HEK293 (cell line): ENCODE results near the gene CDKAL1.

Experiments used
- CTCF ChIA-PET: fragments of 350-600 bp; formaldehyde crosslinking; extraction: SDS; loops from one replicate; lab custom pipeline; 2021; ENCODE audit warnings: antibody characterized with exemption; lab: Yijun Ruan, JAX
- POLR2A ChIA-PET: fragments of 300-600 bp; formaldehyde crosslinking; extraction: SDS; loops from one replicate; lab custom pipeline; 2020; ENCODE audit warnings: antibody characterized with exemption, inconsistent platforms; lab: Yijun Ruan, JAX
- H3K27ac ChIP-seq: fragments of 200-500 bp; sonication (Bioruptor generic); 2 replicates; pipeline ENCODE4 v1.5.1; 2014; ENCODE audit warnings: low read depth, low read length, control low read depth, inconsistent platforms; ENCODE audit errors: extremely low read depth
- H3K36me3 ChIP-seq, 2 experiments: fragments of 200-500 bp in 1 of 2; sonication (Bioruptor generic) in 1 of 2; 1 replicate in 1 of 2; 2 replicates in 1 of 2; pipeline ENCODE4 v1.5.1; 2014 to 2017; ENCODE audit warnings: inconsistent platforms in 2 of 2, low read length in 2 of 2; ENCODE audit not compliant: control insufficient read depth in 2 of 2, insufficient read depth in 1 of 2
- H3K4me1 ChIP-seq: fragments of 200-500 bp; sonication (Bioruptor generic); 2 replicates; pipeline ENCODE4 v1.5.1; 2014; ENCODE audit warnings: mild to moderate bottlenecking, low read length, inconsistent platforms; ENCODE audit not compliant: control insufficient read depth, insufficient read depth
- H3K4me3 ChIP-seq: 2 replicates; pipeline ENCODE4 v1.5.1; 2011; ENCODE audit warnings: low read depth, mild to moderate bottlenecking, control low read depth, low read length, moderate library complexity
- H3K9me3 ChIP-seq: fragments of 200-500 bp; sonication (Bioruptor generic); 2 replicates; pipeline ENCODE4 v1.5.1; 2014; ENCODE audit warnings: low read depth, low read length, inconsistent platforms; ENCODE audit not compliant: control insufficient read depth, insufficient read depth
- BCL11A ChIP-seq: fragments of 450-650 bp; formaldehyde crosslinking; IDR thresholded peaks from 2 replicates; pipeline ENCODE4 v1.5.1; 2016; ENCODE audit warnings: low read depth, missing biosample characterization, missing genetic modification characterization
- HOXC10 ChIP-seq: sonication (generic); formaldehyde crosslinking; IDR thresholded peaks from 2 replicates; pipeline ENCODE4 v1.8.1; 2023; ENCODE audit warnings: mild to moderate bottlenecking, missing genetic modification reagents
- KLF7 ChIP-seq: fragments of 450-650 bp; formaldehyde crosslinking; IDR thresholded peaks from 2 replicates; pipeline ENCODE4 v1.5.1; 2016; ENCODE audit warnings: missing biosample characterization, missing genetic modification characterization, borderline replicate concordance
- WT1 ChIP-seq: fragments of 450-650 bp; formaldehyde crosslinking; IDR thresholded peaks from 2 replicates; pipeline ENCODE4 v1.5.1; 2016; ENCODE audit warnings: missing biosample characterization, missing genetic modification characterization
- ZBTB20 ChIP-seq: fragments of 450-650 bp; formaldehyde crosslinking; IDR thresholded peaks from 2 replicates; pipeline ENCODE4 v1.5.1; 2016; ENCODE audit warnings: missing biosample characterization, missing genetic modification characterization
- ZFHX2 ChIP-seq: fragments of 450-650 bp; formaldehyde crosslinking; conservative IDR thresholded peaks from 2 replicates; pipeline ENCODE4 v1.5.1; 2016; ENCODE audit warnings: missing biosample characterization, missing genetic modification characterization
- ZNF184 ChIP-seq: fragments of 450-650 bp; IDR thresholded peaks from 2 replicates; pipeline ENCODE4 v1.5.1; 2018; ENCODE audit warnings: missing biosample characterization, mild to moderate bottlenecking, missing genetic modification characterization
- ZNF214 ChIP-seq: fragments of 450-650 bp; formaldehyde crosslinking; IDR thresholded peaks from 2 replicates; pipeline ENCODE4 v1.5.1; 2017; ENCODE audit warnings: missing biosample characterization, mild to moderate bottlenecking, missing genetic modification characterization, borderline replicate concordance
- ZNF274 ChIP-seq, 2 experiments: fragments of 200-500 bp in 1 of 2; fragments of 450-650 bp in 1 of 2; sonication (Bioruptor generic) in 1 of 2; formaldehyde crosslinking in 1 of 2; IDR thresholded peaks; 2 replicates each; pipeline versions ENCODE4 v1.5.1 to v1.6.1; 2014 to 2016; ENCODE audit warnings: borderline replicate concordance in 1 of 2, inconsistent platforms in 1 of 2, low read length in 1 of 2, missing biosample characterization in 1 of 2, missing genetic modification characterization in 1 of 2
- ZNF280D ChIP-seq: fragments of 450-650 bp; formaldehyde crosslinking; IDR thresholded peaks from 2 replicates; pipeline ENCODE4 v1.5.1; 2016; ENCODE audit warnings: missing biosample characterization, missing genetic modification characterization
- ZNF404 ChIP-seq: fragments of 450-650 bp; formaldehyde crosslinking; IDR thresholded peaks from 2 replicates; pipeline ENCODE4 v1.5.1; 2017; ENCODE audit warnings: missing biosample characterization, missing genetic modification characterization
- ZNF426 ChIP-seq: fragments of 450-650 bp; formaldehyde crosslinking; IDR thresholded peaks from 2 replicates; pipeline ENCODE4 v1.5.1; 2017; ENCODE audit warnings: missing biosample characterization, missing genetic modification characterization, mild to moderate bottlenecking, inconsistent platforms, moderate library complexity
- ZNF513 ChIP-seq: fragments of 450-650 bp; IDR thresholded peaks from 2 replicates; pipeline ENCODE4 v1.5.1; 2018; ENCODE audit warnings: missing biosample characterization, missing genetic modification characterization
- ZNF530 ChIP-seq: fragments of 450-650 bp; formaldehyde crosslinking; IDR thresholded peaks from 2 replicates; pipeline ENCODE4 v1.5.1; 2016; ENCODE audit warnings: low read depth, missing biosample characterization, missing genetic modification characterization
- ZNF544 ChIP-seq: fragments of 450-650 bp; formaldehyde crosslinking; IDR thresholded peaks from 2 replicates; pipeline ENCODE4 v1.5.0; 2017; ENCODE audit warnings: missing biosample characterization, missing genetic modification characterization
- ZNF561 ChIP-seq: fragments of 450-650 bp; IDR thresholded peaks from 2 replicates; pipeline ENCODE4 v1.5.1; 2018; ENCODE audit warnings: missing biosample characterization, missing genetic modification characterization, borderline replicate concordance
- ZXDB ChIP-seq: fragments of 450-650 bp; formaldehyde crosslinking; IDR thresholded peaks from 2 replicates; pipeline ENCODE4 v1.5.1; 2016; ENCODE audit warnings: missing biosample characterization, missing genetic modification characterization
- TF ChIP-seq, protein P1 (sequence below): fragments of 450-650 bp; formaldehyde crosslinking; IDR thresholded peaks from 2 replicates; pipeline ENCODE4 v1.5.1; 2016; ENCODE audit warnings: missing biosample characterization, missing genetic modification characterization

Gene CDKAL1

DNA sequence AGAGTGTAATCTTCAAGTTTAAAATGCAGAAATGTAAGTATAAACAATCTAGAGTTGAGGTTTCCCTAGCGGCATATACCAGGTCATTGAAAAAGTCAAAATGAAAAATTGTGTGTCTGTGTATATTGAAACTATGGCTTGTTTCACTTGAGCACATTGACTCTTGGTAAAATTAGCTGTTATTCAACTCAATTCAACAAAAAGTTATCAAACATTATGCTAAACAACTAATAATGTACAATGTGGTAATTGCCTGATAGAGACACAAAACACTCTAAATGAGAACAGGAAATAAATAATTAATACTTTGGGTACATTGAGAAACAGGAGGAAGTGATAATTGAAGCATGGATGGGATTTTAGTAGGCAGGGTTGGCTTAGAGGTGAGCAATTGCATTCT, 444.8 kb downstream of the CDKAL1 start:
- Histone ChIP-seq H3K4me3 (no peak overlapping the region), H3K27ac (no peak overlapping the region), H3K9me3 (no peaks in the 10 kb centered on the region), H3K36me3 (no peaks in the 10 kb centered on the region; a peak in 1 of 3 replicates), H3K4me1 (no peaks in the 10 kb centered on the region)
- ChIA-PET CTCF (no interaction called here), POLR2A (no interaction called here)
- TF ChIP-seq ZNF214 (tag by site-specific recombination): no peak
- TF ChIP-seq ZBTB20 (tag by site-specific recombination): no peak
- TF ChIP-seq ZFHX2 (tag by site-specific recombination): no peak
- TF ChIP-seq ZNF280D (tag by site-specific recombination): no peak
- TF ChIP-seq ZNF426: no peak
- no peak for TF ChIP-seq ZNF404 (tag by site-specific recombination)
- no peak for TF ChIP-seq WT1 (tag by site-specific recombination)
- TF ChIP-seq ZXDB (tag by site-specific recombination): no peak

GRCh38 chr6:20983961-20984360, 449.7 kb downstream of the CDKAL1 start:
- Histone ChIP-seq H3K9me3 (no peaks in the 10 kb centered on the region), H3K4me1 (no peaks in the 10 kb centered on the region), H3K36me3 (no peaks in the 10 kb centered on the region), H3K27ac (no peak overlapping the region), H3K4me3 (no peak overlapping the region)
- ChIA-PET POLR2A (no interaction called here), CTCF (no interaction called here)
- no peak for TF ChIP-seq HOXC10 (CRISPR knock-in tag)
- no peak for TF ChIP-seq ZNF184 (tag by site-specific recombination)
- TF ChIP-seq ZNF561 (tag by site-specific recombination): no peak
- TF ChIP-seq, protein P1, sequence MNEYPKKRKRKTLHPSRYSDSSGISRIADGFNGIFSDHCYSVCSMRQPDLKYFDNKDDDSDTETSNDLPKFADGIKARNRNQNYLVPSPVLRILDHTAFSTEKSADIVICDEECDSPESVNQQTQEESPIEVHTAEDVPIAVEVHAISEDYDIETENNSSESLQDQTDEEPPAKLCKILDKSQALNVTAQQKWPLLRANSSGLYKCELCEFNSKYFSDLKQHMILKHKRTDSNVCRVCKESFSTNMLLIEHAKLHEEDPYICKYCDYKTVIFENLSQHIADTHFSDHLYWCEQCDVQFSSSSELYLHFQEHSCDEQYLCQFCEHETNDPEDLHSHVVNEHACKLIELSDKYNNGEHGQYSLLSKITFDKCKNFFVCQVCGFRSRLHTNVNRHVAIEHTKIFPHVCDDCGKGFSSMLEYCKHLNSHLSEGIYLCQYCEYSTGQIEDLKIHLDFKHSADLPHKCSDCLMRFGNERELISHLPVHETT (tag by site-specific recombination): no peak
- TF ChIP-seq ZNF544 (tag by site-specific recombination): no peak
- TF ChIP-seq KLF7 (tag by site-specific recombination): no peak
- TF ChIP-seq BCL11A (tag by site-specific recombination): no peak
- TF ChIP-seq ZNF513 (tag by site-specific recombination): no peak
- TF ChIP-seq ZNF530 (tag by site-specific recombination): no peak
- TF ChIP-seq ZNF274 (IDR thresholded peaks at IDR 0.05; ENCODE audit: low read length): no peak
- TF ChIP-seq ZNF274 (tag by site-specific recombination; IDR thresholded peaks at IDR 0.05; ENCODE audit: borderline replicate concordance): no peak
